Stimulated activated CD8-positive, alpha-beta memory T cell treated with anti-CD3 and anti-CD28 coated beads, Interleukin-2, amount 100 ng/mL, for 1 hour (primary cell): Measurements from ENCODE around the gene GOLGA1.
"Not testable (repeated sequence)": the region's sequence is repeated elsewhere in the genome, so short reads cannot be mapped to it uniquely, and the experiment has no call there.

ENCODE experiments used
- DNase-seq, 2 donors: peaks; one replicate each; pipeline ENCODE4 v3.0.0-alpha.2; 2020; ENCODE audit warnings: low read depth in 2 of 2

Gene GOLGA1

DNA sequence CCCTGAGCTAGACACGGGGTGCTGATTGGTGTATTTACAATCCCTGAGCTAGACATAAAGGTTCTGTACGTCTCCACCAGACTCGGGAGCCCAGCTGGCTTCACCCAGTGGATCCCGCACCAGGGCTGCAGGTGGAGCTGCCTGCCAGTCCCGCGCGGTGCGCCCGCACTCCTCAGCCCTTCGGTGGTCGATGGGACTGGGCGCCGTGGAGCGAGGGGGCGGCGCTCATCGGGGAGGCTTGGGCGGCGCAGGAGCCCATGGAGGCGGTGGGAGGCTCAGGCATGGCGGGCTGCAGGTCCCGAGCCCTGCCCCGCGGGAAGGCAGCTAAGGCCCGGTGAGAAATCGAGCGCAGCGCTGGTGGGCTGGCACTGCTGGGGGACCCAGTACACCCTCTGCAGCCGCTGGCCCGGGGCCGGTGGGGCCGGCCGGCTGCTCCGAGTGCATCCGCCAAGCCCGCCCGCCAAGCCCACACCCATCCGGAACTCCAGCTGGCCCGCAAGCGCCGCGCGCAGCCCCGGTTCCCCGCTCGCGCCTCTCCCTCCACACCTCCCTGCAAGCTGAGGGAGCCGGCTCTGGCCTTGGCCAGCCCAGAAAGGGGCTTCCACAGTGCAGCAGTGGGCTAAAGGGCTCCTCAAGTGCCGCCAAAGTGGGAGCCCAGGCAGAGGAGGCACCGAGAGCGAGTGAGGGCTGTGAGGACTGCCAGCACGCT, 102.2 kb downstream of the GOLGA1 start:
- not testable (repeated sequence) for DNase-seq

DNA sequence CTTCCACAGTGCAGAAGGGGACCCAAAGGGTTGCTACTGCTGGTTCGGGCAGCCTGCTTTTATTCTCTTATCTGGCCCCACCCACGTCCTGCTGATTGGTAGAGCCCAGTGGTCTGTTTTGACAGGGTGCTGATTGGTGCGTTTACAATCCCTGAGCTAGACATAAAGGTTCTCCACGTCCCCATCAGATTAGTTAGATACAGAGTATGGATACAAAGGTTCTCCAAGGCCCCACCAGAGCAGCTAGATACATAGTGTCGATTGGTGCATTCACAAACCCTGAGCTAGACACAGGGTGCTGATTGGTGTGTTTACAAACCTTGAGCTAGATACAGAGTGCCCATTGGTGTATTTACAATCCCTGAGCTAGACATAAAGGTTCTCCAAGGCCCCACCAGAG, 102.8 kb downstream of the GOLGA1 start:
- not testable (repeated sequence) for DNase-seq

DNA sequence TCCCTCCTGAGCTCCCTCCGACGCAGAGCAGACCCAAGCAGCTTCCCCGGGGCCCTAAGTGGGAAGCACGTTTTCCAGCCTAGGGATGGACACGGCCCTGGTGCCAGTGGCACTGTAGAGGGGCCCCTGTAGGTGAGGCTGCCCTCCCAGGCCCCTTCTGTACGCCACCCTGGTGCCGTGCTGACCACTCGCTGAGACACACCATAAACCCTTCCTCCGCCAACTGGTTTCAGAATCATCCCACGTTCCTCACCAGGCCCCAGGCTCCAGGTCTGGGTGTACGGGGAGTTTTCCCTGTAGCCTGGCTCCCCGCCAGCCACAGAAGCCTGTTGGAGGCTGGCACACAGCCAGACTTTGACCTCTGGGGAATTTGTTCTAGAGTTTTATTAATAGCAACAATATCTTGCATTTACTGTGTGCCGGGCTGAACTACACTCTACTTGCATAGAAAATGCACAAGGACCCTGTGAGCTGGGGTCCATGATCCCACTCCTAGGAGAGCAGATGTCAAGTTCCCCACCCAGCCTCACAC, 105.8 kb downstream of the GOLGA1 start:
- DNase-seq: no peak

DNA sequence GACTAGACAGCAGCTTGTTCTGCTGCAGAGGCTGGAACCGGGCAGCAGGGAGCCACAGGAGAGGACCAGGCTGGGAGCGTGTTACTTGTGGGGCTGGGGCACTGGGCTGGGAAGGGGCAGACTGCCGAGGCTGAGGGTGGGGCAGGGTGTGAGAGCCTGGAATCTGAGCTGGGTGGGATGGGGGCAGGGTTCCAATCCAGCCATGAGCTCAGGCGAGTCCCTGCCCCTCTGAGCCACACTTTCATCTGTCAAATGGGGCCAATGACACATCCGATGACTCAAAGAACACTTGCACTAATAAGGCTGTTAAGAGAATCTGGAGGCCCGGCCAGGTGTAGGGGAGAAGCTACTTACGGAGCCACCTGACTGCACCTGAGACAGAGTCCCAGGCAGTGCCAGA, 106.3 kb downstream of the GOLGA1 start:
- no peak for DNase-seq

DNA sequence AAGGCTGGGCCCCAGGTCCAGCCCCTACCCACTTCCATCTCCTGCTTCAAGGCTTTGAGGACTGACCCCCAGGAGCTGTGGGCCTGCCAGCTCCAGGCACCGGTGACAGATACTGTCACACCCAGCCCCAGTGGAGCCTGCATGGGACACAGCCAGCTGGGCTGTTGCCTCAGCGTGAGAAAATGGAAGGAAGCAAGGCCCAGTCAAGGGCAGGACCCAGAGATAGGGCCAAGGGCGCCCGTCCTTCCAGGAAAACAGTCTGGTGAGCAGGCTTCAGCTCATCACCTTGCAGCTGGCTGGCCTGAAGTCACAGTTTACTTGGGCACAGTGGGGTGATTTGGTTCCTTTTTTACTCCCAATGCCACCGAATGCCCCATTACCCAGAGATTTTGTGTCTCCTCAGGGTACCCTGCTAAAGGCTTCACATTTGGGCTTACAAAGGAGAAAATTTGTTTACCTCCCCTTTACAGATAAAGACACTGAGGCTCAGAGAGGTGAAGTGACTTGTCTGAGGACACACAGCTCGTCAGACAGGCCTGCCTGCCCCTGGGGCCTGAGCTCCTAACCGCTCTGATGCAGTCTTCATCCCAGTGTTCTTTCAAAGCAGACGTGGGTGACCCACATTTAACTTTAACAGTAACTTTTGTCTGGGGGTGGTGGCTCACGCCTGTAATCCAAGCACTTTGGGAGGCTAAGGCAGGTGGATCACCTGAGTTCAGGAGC, 109.1 kb downstream of the GOLGA1 start:
- no peak for DNase-seq

DNA sequence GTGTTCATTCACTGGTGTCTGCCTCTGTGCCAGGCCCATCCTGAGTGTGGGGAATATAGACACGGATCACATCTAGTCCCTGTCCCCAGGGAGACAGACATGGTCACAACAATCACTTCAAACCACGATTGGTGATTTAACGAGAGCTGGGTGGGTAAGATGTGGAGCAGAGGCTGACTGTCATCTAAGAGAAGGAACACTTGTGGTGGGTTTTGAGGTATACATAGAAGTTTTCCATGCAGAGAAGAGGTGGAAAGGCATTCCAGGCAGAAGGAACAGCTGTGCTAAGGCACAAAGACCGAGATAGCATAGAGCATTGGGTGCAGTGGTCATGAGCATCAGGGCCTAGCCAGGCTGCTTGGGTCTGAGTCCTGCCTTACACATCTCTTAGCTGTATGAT, 110.3 kb downstream of the GOLGA1 start:
- no peak for DNase-seq

DNA sequence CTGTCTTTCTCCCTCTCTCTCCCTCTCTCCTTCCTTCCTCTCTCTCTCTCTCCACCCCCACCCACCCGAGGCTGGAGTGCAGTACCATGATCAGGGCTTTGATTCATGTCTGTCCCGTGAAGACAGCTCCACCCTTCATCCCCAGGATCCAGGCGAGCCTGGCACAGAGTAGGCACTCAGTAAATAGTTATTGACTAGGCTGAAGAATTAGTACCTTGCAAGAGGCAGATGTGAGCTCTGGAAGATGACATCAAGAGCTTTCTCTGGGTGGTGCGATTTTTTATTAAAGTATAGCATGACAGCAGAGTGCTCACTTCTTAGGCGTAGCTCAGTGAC, 111.6 kb downstream of the GOLGA1 start:
- DNase-seq: no peak

DNA sequence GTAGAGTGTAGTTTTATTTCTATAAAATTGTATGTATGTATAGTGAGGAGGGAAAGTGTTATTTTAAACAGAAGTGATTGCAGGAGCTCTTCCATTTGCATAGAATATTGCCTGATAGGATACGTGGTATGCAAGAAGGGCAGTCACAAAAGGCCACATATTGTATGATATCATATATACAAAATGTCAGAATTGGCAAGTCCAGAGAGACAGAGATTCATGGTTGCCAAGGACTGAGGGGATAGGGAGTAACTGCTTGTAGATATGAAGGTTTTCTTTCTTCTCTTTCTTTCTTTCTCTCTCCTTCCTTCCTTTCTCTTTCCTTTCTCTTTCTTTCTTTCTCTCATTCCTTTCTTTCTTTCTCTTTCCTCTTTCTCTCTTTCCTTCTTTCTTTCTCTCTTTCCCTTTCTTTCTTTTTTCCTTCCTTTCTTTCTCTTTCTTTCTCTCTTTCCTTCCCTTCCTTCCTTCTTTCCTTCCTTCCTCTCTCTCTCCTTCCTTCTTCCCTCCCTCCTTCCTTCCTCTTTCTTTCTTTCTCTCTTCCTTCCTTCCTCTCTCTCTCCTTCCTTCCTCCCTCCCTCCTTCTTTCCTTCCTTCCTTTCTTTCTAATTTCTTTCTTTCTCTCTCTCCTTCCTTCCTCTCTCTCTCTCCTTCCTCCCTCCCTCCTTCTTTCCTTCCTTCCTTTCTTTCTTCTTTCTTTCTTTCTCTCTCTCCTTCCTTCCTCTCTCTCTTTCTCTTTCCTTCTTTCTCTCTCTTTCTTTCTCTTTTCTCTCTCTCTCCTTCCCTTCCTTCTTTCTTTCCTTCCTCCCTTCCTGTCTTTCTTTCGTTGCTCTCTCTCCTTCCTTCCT, 112.2 kb downstream of the GOLGA1 start:
- DNase-seq: no peak
